ENCODE measurements around the gene RASGRP4. TPM values are rescaled to one million over a fixed set of nuclear protein-coding genes. Genes with fewer than 3 reads are reported as not detected.
A peak's percentile ranks its signal among the peaks of the same experiment; 100 is the strongest.

RASGRP4 gene
- polyA plus RNA-seq, 3 donors, result 30.2 to 141 (median 50.3) TPM

- no peak overlapping the region for H3K27ac ChIP-seq (ENCODE audit: low read depth in 1 of 2, low read length in 2 of 2)
- WGBS (ENCODE audit: insufficient coverage), result 88% methylated on average over 5 of the region's 5 CpGs
- no peak overlapping the region for H3K4me3 ChIP-seq (replicated peaks in 1 of 3; ENCODE audit: low read depth in 2 of 3, low read length in 3 of 3)
- H3K9ac ChIP-seq (ENCODE audit: insufficient read depth, low read length, poor library complexity, severe bottlenecking), result no peak overlapping the region
- no peak for DNase-seq
- no peaks in the 10 kb centered on the region for H4K20me1 ChIP-seq (ENCODE audit: insufficient read depth, low read length)
- peaks cover 0 to 2% (median 0%) of the 10 kb centered on the region in 7 donors for H3K9me3 Mint-ChIP-seq
- H3K36me3 ChIP-seq (replicated peaks in 1 of 2; ENCODE audit: control insufficient read depth in 1 of 2, insufficient read depth in 2 of 2, low read length in 2 of 2), result peaks cover 0 to 6% of the 10 kb centered on the region in 2 donors
- no peak overlapping the region for H2AFZ ChIP-seq (ENCODE audit: insufficient read depth, low read depth, low read length, poor library complexity, severe bottlenecking)
- H3K27ac Mint-ChIP-seq, result no peak overlapping the region
- H3K79me2 ChIP-seq (ENCODE audit: insufficient read depth, low read length), result peaks cover 5% of the 10 kb centered on the region
- peaks cover 14 to 24% of the 10 kb centered on the region in 2 donors for H3K27me3 ChIP-seq (ENCODE audit: control insufficient read depth in 2 of 2, insufficient read depth in 2 of 2, low read length in 2 of 2)
- H3K36me3 Mint-ChIP-seq, result peaks cover 0 to 6% of the 10 kb centered on the region in 2 donors
- peaks cover 26 to 43% (median 28%) of the 10 kb centered on the region in 3 donors for H3K27me3 Mint-ChIP-seq (ENCODE audit: low read depth in 3 of 3)
- TF ChIP-seq CTCF (IDR thresholded peaks at IDR 0.05), result no peak
- no peak overlapping the region for H3K4me3 Mint-ChIP-seq
- peaks cover 16% of the 10 kb centered on the region for H3K4me1 Mint-ChIP-seq
- intact Hi-C loops (cut with micrococcal nuclease), result loop anchor here (5.0 to 10.0 kb wide), 5 partner anchors 107 to 534 kb away; partner anchors contain the start of genes MRPS12 (in 1 of the 2) and SARS2 (in 1 of the 2)
- peaks cover 13 to 18% of the 10 kb centered on the region in 2 donors for H3K4me1 ChIP-seq (ENCODE audit: control insufficient read depth in 1 of 2, insufficient read depth in 2 of 2, low read length in 2 of 2)
- peaks cover 0 to 4% of the 10 kb centered on the region in 2 donors for H3K9me3 ChIP-seq (replicated peaks in 1 of 2; ENCODE audit: control insufficient read depth in 1 of 2, insufficient read depth in 1 of 2, low read length in 2 of 2)
- no peak overlapping the region for H3K4me2 ChIP-seq (replicated peaks; ENCODE audit: extremely low read depth, low read length, poor library complexity, severe bottlenecking)
These were observed 25.7 kb downstream of the RASGRP4 start for GRCh38 chr19:38400361-38400760.

- H2AFZ ChIP-seq (ENCODE audit: insufficient read depth, low read depth, low read length, poor library complexity, severe bottlenecking), result no peak overlapping the region
- no peak overlapping the region for H3K4me2 ChIP-seq (replicated peaks; ENCODE audit: extremely low read depth, low read length, poor library complexity, severe bottlenecking)
- intact Hi-C loops (cut with micrococcal nuclease), result no loop called here
- H3K9me3 ChIP-seq (replicated peaks in 1 of 2; ENCODE audit: control insufficient read depth in 1 of 2, insufficient read depth in 1 of 2, low read length in 2 of 2), result peaks cover 0 to 5% of the 10 kb centered on the region in 2 donors
- peaks cover 0 to 5% (median 2%) of the 10 kb centered on the region in 7 donors for H3K9me3 Mint-ChIP-seq
- TF ChIP-seq CTCF (IDR thresholded peaks at IDR 0.05), result no peak
- no peaks in the 10 kb centered on the region for H3K36me3 ChIP-seq (replicated peaks in 1 of 2; ENCODE audit: control insufficient read depth in 1 of 2, insufficient read depth in 2 of 2, low read length in 2 of 2)
- peaks cover 16% of the 10 kb centered on the region for H3K4me1 Mint-ChIP-seq
- peaks cover 5% of the 10 kb centered on the region for H3K79me2 ChIP-seq (ENCODE audit: insufficient read depth, low read length)
- no peak for DNase-seq
- H3K27ac Mint-ChIP-seq, result no peak overlapping the region
- peaks cover 22 to 32% of the 10 kb centered on the region in 2 donors for H3K27me3 ChIP-seq (ENCODE audit: control insufficient read depth in 2 of 2, insufficient read depth in 2 of 2, low read length in 2 of 2)
- no peak overlapping the region for H3K9ac ChIP-seq (ENCODE audit: insufficient read depth, low read length, poor library complexity, severe bottlenecking)
- peaks cover 34 to 51% (median 36%) of the 10 kb centered on the region in 3 donors for H3K27me3 Mint-ChIP-seq (ENCODE audit: low read depth in 3 of 3)
- H3K4me3 ChIP-seq (replicated peaks in 1 of 3; ENCODE audit: low read depth in 2 of 3, low read length in 3 of 3), result no peak overlapping the region
- H3K36me3 Mint-ChIP-seq, result no peaks in the 10 kb centered on the region
- peaks cover 13 to 15% of the 10 kb centered on the region in 2 donors for H3K4me1 ChIP-seq (ENCODE audit: control insufficient read depth in 1 of 2, insufficient read depth in 2 of 2, low read length in 2 of 2)
- peak overlapping the region in 1 of 2 donors; percentile 4 for H3K4me3 Mint-ChIP-seq
- H4K20me1 ChIP-seq (ENCODE audit: insufficient read depth, low read length), result no peaks in the 10 kb centered on the region
- no peak overlapping the region for H3K27ac ChIP-seq (ENCODE audit: low read depth in 1 of 2, low read length in 2 of 2)
- WGBS (ENCODE audit: insufficient coverage), result 60% methylated on average over 1 of the region's 1 CpG
These were observed 26.5 kb downstream of the RASGRP4 start for GRCh38 chr19:38399537-38399936.

All from CD14-positive monocyte (primary cell).